Activated CD4-positive, alpha-beta T cell treated with anti-CD3 and anti-CD28 coated beads, Interleukin-2, amount 10 ng/mL, durations not matched to agents 7 days and 5 days (primary cell): ENCODE data around the gene AKR1A1. TPM values are rescaled to one million over a fixed set of nuclear protein-coding genes. Genes with fewer than 3 reads are reported as not detected.

Experiments used
- CTCF ChIA-PET: fragments of 350-600 bp; sonication (Branson Sonifier 250); formaldehyde crosslinking; loops from one replicate; lab custom pipeline; 2021; ENCODE audit warnings: antibody characterized with exemption; lab: Charles Lee
- POLR2A ChIA-PET: fragments of 350-600 bp; sonication (Branson Sonifier 250); formaldehyde crosslinking; loops from one replicate; lab custom pipeline; 2021; ENCODE audit warnings: antibody characterized with exemption; lab: Charles Lee
- DNase-seq: peaks from one replicate; pipeline ENCODE4 v3.0.0-alpha.2; 2020
- H3K27ac Mint-ChIP-seq: one replicate; pipeline ENCODE4 v1.8.0; 2021; ENCODE audit warnings: mild to moderate bottlenecking, moderate library complexity, mixed read lengths
- H3K27me3 Mint-ChIP-seq: one replicate; pipeline ENCODE4 v1.8.0; 2021; ENCODE audit warnings: mixed read lengths
- H3K36me3 Mint-ChIP-seq: one replicate; pipeline ENCODE4 v1.8.0; 2021; ENCODE audit warnings: low read depth, mixed read lengths
- H3K4me1 Mint-ChIP-seq: one replicate; pipeline ENCODE4 v1.8.0; 2021; ENCODE audit warnings: mixed read lengths
- H3K4me3 Mint-ChIP-seq: one replicate; pipeline ENCODE4 v1.8.0; 2021; ENCODE audit warnings: mild to moderate bottlenecking, moderate library complexity, mixed read lengths
- H3K9me3 Mint-ChIP-seq: one replicate; pipeline ENCODE4 v1.8.0; 2021; ENCODE audit warnings: mixed read lengths
- total RNA-seq, 2 experiments: library from RNA; stranded (reverse); gene quantifications; one replicate each; pipeline ENCODE4 v1.2.3, GENCODE V29; 2021

The AKR1A1 gene
- total RNA-seq, 2 experiments from 2014 or later = 134 to 135 TPM

DNA sequence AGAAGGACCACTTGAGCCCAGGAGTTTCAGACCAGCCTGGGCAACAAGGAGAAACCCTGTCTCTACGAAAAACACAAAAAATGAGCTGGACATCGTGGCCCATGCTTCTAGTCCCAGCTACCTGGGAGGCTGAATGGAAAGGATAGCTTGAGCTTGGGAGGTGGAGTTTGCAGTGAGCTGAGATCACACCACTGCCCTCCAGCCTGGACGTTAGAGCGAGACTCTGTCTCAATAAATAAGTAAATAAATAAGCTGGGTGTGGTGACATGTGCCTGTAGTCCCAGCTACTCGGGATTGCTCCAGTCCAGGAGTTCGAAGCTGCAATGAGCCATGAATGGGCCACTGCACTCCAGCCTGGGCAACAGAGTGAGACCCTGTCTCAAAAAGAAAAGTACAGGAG, 3.6 kb downstream of the AKR1A1 start:
- Mint-ChIP-seq H3K27me3 (no peaks in the 10 kb centered on the region), H3K4me3 (no peak overlapping the region), H3K4me1 (peaks cover 37% of the 10 kb centered on the region), H3K27ac (no peak overlapping the region), H3K36me3 (peaks cover 23% of the 10 kb centered on the region), H3K9me3 (no peaks in the 10 kb centered on the region)
- POLR2A ChIA-PET = no interaction called here
- DNase-seq = no peak
- CTCF ChIA-PET = interaction anchor here (0.6 to 1.5 kb wide), 4 partner anchors 9 to 32 kb away, joined by 4 to 7 read pairs (median 4); partner anchors contain the start of gene PRDX1

- H3K27ac Mint-ChIP-seq = peak overlapping the region; percentile 73
- no peak overlapping the region for H3K4me3 Mint-ChIP-seq
- H3K9me3 Mint-ChIP-seq = no peaks in the 10 kb centered on the region
- H3K4me1 Mint-ChIP-seq = peaks cover 24% of the 10 kb centered on the region
- DNase-seq = no peak
- H3K36me3 Mint-ChIP-seq = peaks cover 31% of the 10 kb centered on the region
- ChIA-PET CTCF (interaction anchor here (0.6 to 1.4 kb wide), 6 partner anchors 9 to 56 kb away, joined by 3 to 8 read pairs (median 4); no protein-coding TSS in a partner anchor), POLR2A (no interaction called here)
- no peaks in the 10 kb centered on the region for H3K27me3 Mint-ChIP-seq
These were observed 6.9 kb downstream of the AKR1A1 start for GRCh38 chr1:45557422-45557944.

DNA sequence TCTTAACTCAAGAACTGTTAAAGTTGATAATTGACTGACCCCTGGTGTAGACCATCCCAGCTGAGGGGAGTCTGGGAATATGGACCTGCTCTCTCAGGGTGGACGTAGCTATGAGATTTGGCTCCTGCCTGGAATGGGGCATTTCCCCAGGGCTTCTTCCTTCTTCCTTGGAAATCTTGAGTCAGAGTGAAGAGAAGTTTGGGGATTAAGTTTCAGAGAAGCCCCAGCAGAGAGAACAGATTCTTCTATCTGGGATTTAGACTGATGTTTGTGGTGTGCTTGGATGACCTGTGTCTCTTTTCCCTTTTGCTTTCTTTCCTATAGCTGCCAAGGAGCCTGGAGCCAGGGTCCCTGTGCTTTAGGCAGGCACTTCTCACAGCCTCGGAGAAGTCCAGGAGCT, 13.2 kb downstream of the AKR1A1 start:
- ChIA-PET CTCF (interaction anchor here (0.8 to 1.4 kb wide), 4 partner anchors 45 to 849 kb away, joined by 3 to 5 read pairs (median 4); no protein-coding TSS in a partner anchor), POLR2A (no interaction called here)
- Mint-ChIP-seq H3K36me3 (peaks cover 36% of the 10 kb centered on the region), H3K27ac (no peak overlapping the region), H3K4me1 (peaks cover 8% of the 10 kb centered on the region), H3K27me3 (no peaks in the 10 kb centered on the region), H3K4me3 (no peak overlapping the region), H3K9me3 (no peaks in the 10 kb centered on the region)
- DNase-seq = no peak

- Mint-ChIP-seq H3K36me3 (peaks cover 33% of the 10 kb centered on the region), H3K27me3 (no peaks in the 10 kb centered on the region), H3K27ac (no peak overlapping the region), H3K4me3 (no peak overlapping the region), H3K4me1 (no peaks in the 10 kb centered on the region), H3K9me3 (no peaks in the 10 kb centered on the region)
- POLR2A ChIA-PET = interaction anchor here (0.8 kb wide), 1 partner anchor 1746 kb away, joined by 4 read pairs; no protein-coding TSS in a partner anchor
- no peak for DNase-seq
- CTCF ChIA-PET = interaction anchor here (1.4 to 2.5 kb wide), 3 partner anchors 10 to 55 kb away, joined by 4 to 12 read pairs (median 4); no protein-coding TSS in a partner anchor
These were observed 16.1 kb downstream of the AKR1A1 start for GRCh38 chr1:45566722-45567121.

- CTCF ChIA-PET = interaction anchor here (1.8 to 3.2 kb wide), 4 partner anchors 14 to 52 kb away, joined by 4 to 14 read pairs (median 8); no protein-coding TSS in a partner anchor
- Mint-ChIP-seq H3K27me3 (no peaks in the 10 kb centered on the region), H3K36me3 (peaks cover 28% of the 10 kb centered on the region), H3K9me3 (no peaks in the 10 kb centered on the region), H3K4me1 (no peaks in the 10 kb centered on the region), H3K4me3 (no peak overlapping the region), H3K27ac (no peak overlapping the region)
- POLR2A ChIA-PET = interaction anchor here (2.8 kb wide), 1 partner anchor 46 kb away, joined by 12 read pairs; the partner anchor contains the start of gene PRDX1
- DNase-seq = no peak
These were observed 17.3 kb downstream of the AKR1A1 start for GRCh38 chr1:45567911-45568310.

DNA sequence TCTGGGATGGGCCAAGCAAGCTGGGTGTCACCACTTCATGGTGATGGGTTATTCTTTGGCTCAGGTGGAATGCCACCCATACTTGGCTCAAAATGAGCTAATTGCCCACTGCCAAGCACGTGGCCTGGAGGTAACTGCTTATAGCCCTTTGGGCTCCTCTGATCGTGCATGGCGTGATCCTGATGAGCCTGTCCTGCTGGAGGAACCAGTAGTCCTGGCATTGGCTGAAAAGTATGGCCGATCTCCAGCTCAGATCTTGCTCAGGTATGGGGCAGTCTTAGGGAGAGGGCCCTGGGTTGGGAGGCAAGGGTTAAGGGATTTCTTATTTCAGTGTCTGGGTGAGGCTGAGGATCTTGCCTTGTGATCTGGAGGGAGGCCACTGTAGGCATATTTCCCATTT, 17.8 kb downstream of the AKR1A1 start:
- Mint-ChIP-seq H3K4me3 (no peak overlapping the region), H3K9me3 (no peaks in the 10 kb centered on the region), H3K36me3 (peaks cover 26% of the 10 kb centered on the region), H3K27me3 (no peaks in the 10 kb centered on the region), H3K27ac (no peak overlapping the region), H3K4me1 (no peaks in the 10 kb centered on the region)
- DNase-seq = no peak
- POLR2A ChIA-PET = interaction anchor here (2.8 kb wide), 1 partner anchor 47 kb away, joined by 12 read pairs; the partner anchor contains the start of gene PRDX1
- CTCF ChIA-PET = interaction anchor here (0.6 to 3.2 kb wide), 12 partner anchors 8 to 277 kb away, joined by 3 to 14 read pairs (median 5); partner anchors contain the start of genes CCDC163 and MMACHC

GRCh38 chr1:45569571-45569961, 18.9 kb downstream of the AKR1A1 start:
- DNase-seq = no peak
- Mint-ChIP-seq H3K9me3 (no peaks in the 10 kb centered on the region), H3K36me3 (peaks cover 20% of the 10 kb centered on the region), H3K4me3 (no peak overlapping the region), H3K27ac (peak overlapping the region; percentile 51), H3K27me3 (no peaks in the 10 kb centered on the region), H3K4me1 (no peaks in the 10 kb centered on the region)
- POLR2A ChIA-PET = interaction anchor here (2.8 kb wide), 1 partner anchor 48 kb away, joined by 12 read pairs; the partner anchor contains the start of gene PRDX1
- CTCF ChIA-PET = interaction anchor here (0.7 to 3.2 kb wide), 17 partner anchors 9 to 77 kb away, joined by 3 to 14 read pairs (median 5); partner anchors contain the start of genes AKR1A1, CCDC163 and MMACHC

DNA sequence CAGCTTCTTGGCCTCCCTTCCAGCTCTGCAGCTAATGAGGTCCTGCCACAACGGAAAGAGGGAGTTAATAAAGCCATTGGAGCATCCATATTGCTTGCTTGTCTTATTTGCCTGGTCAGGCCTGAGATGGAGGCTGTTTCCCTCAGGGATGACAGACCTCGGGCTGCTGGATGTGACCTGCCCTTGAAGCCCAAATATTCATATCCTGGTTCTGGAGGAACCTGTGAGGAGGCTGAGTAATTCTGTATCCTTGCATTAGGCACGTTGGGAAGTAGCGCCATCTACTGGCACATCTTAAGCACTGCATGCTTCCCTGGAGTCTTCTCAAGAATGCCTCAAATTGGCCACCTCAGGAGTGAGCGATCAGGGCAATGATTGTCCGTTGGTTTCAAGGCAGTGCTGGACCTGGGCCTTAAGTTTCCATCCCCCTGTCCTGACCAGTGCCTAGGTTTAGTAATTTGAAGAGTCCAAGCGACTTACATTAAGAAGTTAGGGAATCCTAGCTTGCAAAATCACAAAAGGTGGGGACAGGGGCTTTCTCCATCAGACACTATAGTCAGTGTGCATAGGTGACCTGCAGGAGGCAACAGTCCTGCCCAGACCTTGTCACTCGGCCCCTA, 19.4 kb downstream of the AKR1A1 start:
- no peak overlapping the region for H3K4me3 Mint-ChIP-seq
- no peaks in the 10 kb centered on the region for H3K27me3 Mint-ChIP-seq
- H3K27ac Mint-ChIP-seq = peak overlapping the region; percentile 51
- peak; percentile 82 for DNase-seq
- H3K4me1 Mint-ChIP-seq = no peaks in the 10 kb centered on the region
- ChIA-PET CTCF (interaction anchor here (0.6 to 3.2 kb wide), 19 partner anchors 9 to 78 kb away, joined by 3 to 14 read pairs (median 5); partner anchors contain the start of genes AKR1A1 and NASP), POLR2A (interaction anchor here (2.8 kb wide), 1 partner anchor 49 kb away, joined by 12 read pairs; the partner anchor contains the start of gene PRDX1)
- H3K36me3 Mint-ChIP-seq = peaks cover 20% of the 10 kb centered on the region
- H3K9me3 Mint-ChIP-seq = no peaks in the 10 kb centered on the region

DNA sequence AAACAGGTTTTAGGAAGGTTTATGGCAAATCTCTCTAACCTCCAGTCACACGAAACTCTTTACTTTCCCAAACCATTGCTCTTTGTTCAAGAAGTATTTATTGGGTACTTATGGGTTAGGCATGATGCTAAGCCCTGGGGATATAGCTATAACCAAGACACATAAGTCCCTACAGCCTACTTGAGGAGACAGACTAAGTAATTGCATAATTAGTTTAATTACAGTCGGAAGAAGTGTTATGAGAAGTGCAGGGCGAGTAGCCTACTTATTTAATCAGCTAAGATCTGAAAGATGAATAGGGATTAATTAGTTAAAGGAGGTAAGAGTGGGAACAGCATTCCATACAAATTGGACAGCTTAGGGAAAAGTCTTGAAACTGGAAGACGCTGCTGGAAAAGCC, 20.0 kb downstream of the AKR1A1 start:
- no peaks in the 10 kb centered on the region for H3K4me1 Mint-ChIP-seq
- H3K36me3 Mint-ChIP-seq = peaks cover 20% of the 10 kb centered on the region
- H3K27ac Mint-ChIP-seq = no peak overlapping the region
- no peaks in the 10 kb centered on the region for H3K9me3 Mint-ChIP-seq
- ChIA-PET CTCF (interaction anchor here (0.6 to 3.2 kb wide), 11 partner anchors 9 to 78 kb away, joined by 3 to 14 read pairs (median 6); partner anchors contain the start of genes AKR1A1 and NASP), POLR2A (interaction anchor here (2.8 kb wide), 1 partner anchor 49 kb away, joined by 12 read pairs; the partner anchor contains the start of gene PRDX1)
- no peak for DNase-seq
- H3K27me3 Mint-ChIP-seq = no peaks in the 10 kb centered on the region
- no peak overlapping the region for H3K4me3 Mint-ChIP-seq

DNA sequence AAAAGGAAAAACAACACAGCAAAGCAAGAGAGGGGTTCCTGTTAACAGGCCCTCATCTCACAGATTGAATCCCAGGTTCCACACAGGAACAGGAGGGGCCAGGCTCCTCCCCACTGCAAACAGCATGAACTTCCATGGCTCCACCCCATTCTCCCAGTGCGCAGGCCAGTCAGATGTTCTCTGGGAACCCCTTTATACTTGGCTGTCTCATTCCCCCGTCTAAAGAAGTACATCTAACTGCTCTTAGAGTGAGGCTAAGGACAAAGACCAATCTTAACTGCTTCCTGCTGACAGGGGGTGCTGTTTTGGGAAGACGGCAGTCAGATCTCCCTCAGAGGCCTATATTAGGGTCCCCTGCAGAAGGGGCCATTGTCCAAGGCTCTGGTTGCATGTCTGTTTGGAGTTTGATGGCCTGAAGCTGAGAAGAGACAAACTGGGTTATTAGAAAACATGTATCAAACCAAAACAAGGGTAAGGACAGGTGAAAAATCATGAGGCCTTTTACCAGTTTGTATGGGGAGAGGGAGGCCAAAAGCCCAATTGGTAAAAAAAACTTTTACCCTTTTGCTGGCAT, 22.7 kb downstream of the AKR1A1 start:
- CTCF ChIA-PET = interaction anchor here (0.6 to 1.5 kb wide), 3 partner anchors 10 to 30 kb away, joined by 3 read pairs; partner anchors contain the start of gene NASP
- Mint-ChIP-seq H3K4me1 (no peaks in the 10 kb centered on the region), H3K4me3 (no peak overlapping the region), H3K27ac (no peak overlapping the region), H3K36me3 (peaks cover 10% of the 10 kb centered on the region), H3K9me3 (no peaks in the 10 kb centered on the region), H3K27me3 (no peaks in the 10 kb centered on the region)
- POLR2A ChIA-PET = no interaction called here
- DNase-seq = no peak

- Mint-ChIP-seq H3K27me3 (no peaks in the 10 kb centered on the region), H3K4me1 (no peaks in the 10 kb centered on the region), H3K27ac (no peak overlapping the region), H3K36me3 (peaks cover 10% of the 10 kb centered on the region), H3K4me3 (no peak overlapping the region), H3K9me3 (no peaks in the 10 kb centered on the region)
- ChIA-PET POLR2A (no interaction called here), CTCF (interaction anchor here (0.6 to 1.5 kb wide), 3 partner anchors 9 to 63 kb away, joined by 3 to 4 read pairs (median 3); no protein-coding TSS in a partner anchor)
- DNase-seq = no peak
These were observed 23.5 kb downstream of the AKR1A1 start for GRCh38 chr1:45574105-45574626.

GRCh38 chr1:45583264-45583665, 32.6 kb downstream of the AKR1A1 start:
- Mint-ChIP-seq H3K36me3 (peaks cover 5% of the 10 kb centered on the region), H3K4me3 (peak overlapping the region; percentile 93), H3K27ac (peak overlapping the region; percentile 99), H3K9me3 (no peaks in the 10 kb centered on the region), H3K4me1 (peaks cover 30% of the 10 kb centered on the region), H3K27me3 (no peaks in the 10 kb centered on the region)
- POLR2A ChIA-PET = interaction anchor here (0.6 to 1.0 kb wide), 2 partner anchors 36 to 62 kb away, joined by 3 read pairs; no protein-coding TSS in a partner anchor
- CTCF ChIA-PET = interaction anchor here (0.7 to 2.8 kb wide), 11 partner anchors 9 to 707 kb away, joined by 3 to 10 read pairs (median 3); partner anchors contain the start of genes GPBP1L1, PRDX1 and TESK2
- peak; percentile 97 for DNase-seq
